ENCODE results near the gene COMTD1. TPM values are rescaled to one million over a fixed set of nuclear protein-coding genes. Genes with fewer than 3 reads are reported as not detected.
A peak's percentile ranks its signal among the peaks of the same experiment; 100 is the strongest.

COMTD1 gene
- total and polyA plus RNA-seq, 2 of the 13 experiments (the other 11 are each of a cell fraction or from before 2014, with no cell fraction given), result 11.8 to 18.4 TPM

DNA sequence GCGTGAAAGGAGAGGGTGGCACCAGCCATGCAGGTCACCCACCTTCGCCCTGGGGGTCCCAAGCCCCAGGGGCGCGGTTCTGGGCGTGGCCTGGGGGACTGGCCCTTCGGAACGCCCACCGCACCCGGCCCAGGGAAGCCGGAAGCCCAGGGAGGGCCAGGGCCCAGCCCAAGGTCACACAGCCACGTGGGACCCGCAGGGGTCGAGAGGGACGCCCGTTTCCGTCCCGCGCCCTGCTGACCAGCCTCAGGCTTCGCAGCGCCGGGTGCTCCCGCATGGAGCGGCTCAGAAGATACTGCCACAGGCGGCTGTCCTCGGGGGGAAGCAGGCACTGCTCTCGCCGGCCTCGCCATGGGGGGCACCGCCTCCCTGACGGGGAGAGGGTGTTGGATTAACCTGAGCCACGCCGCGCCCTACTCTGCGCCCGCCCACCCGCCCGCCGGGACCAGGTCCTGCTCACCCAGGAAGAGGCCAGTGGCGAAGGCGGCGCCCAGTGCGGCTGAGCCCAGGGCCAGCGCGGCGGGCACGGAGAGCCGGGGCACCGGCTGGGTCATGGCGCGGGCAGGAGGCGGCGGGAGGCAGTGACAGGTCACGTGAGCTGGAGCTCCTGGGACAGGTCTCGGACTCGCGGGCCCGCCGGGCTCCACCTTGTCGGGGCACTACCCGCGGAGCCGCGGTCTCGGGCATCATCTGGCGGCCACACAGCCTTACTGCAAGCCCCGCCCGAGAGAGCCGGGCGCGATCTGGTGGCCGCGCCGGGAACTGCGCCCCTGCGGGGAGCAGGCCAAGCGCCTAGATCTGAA lies at the start of gene COMTD1 (continued):
- TF ChIP-seq THRA (CRISPR knock-in tag; IDR thresholded peaks at IDR 0.05; ENCODE audit: borderline replicate concordance), result no peak
- TF ChIP-seq ZNF30 (CRISPR knock-in tag; IDR thresholded peaks at IDR 0.05), result no peak
- no peak for TF ChIP-seq GABPA (IDR thresholded peaks at IDR 0.05; ENCODE audit: low read depth, low read length)
- TF ChIP-seq GABPA (CRISPR knock-in tag; IDR thresholded peaks at IDR 0.05; ENCODE audit: low read depth), result 0 out of 2 replicates have a peak, but pooled peaks have one; percentile 47
- TF ChIP-seq GPN1 (CRISPR knock-in tag; IDR thresholded peaks at IDR 0.05; ENCODE audit: borderline replicate concordance), result no peak
- TF ChIP-seq BORCS8-MEF2B (CRISPR knock-in tag; IDR thresholded peaks at IDR 0.05), result no peak
- no peak for TF ChIP-seq SOX6 (IDR thresholded peaks at IDR 0.05)
- TF ChIP-seq SOX6 (CRISPR knock-in tag; IDR thresholded peaks at IDR 0.05), result peak; percentile 66
- TF ChIP-seq, protein P1, sequence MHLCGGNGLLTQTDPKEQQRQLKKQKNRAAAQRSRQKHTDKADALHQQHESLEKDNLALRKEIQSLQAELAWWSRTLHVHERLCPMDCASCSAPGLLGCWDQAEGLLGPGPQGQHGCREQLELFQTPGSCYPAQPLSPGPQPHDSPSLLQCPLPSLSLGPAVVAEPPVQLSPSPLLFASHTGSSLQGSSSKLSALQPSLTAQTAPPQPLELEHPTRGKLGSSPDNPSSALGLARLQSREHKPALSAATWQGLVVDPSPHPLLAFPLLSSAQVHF (CRISPR knock-in tag; IDR thresholded peaks at IDR 0.05), result no peak
- TF ChIP-seq MIXL1 (CRISPR knock-in tag; IDR thresholded peaks at IDR 0.05), result no peak
- no peak; the same call in 1 of the 2 replicates for TF ChIP-seq ZNF670 (CRISPR knock-in tag; IDR thresholded peaks at IDR 0.05; ENCODE audit: borderline replicate concordance)
- peak; percentile 69 for TF ChIP-seq POLR2G (IDR thresholded peaks at IDR 0.05; ENCODE audit: low read depth, low read length)
- TF ChIP-seq RXRB (CRISPR knock-in tag; IDR thresholded peaks at IDR 0.05; ENCODE audit: borderline replicate concordance), result peak; percentile 50; the same call in 1 of the 2 replicates
- TF ChIP-seq GMEB2 (CRISPR knock-in tag; IDR thresholded peaks at IDR 0.05; ENCODE audit: low read depth), result no peak
